Astrocyte of the cerebellum (primary cell): ENCODE results near the gene BACH2.

Source experiments
- DNase-seq: peaks from one replicate; pipeline ENCODE4 v3.0.0-alpha.2; 2011; ENCODE audit warnings: low read depth
- H3K4me3 ChIP-seq: 2 replicates; pipeline ENCODE4 v1.5.1; 2011; ENCODE audit warnings: mild to moderate bottlenecking, low read depth, low read length, moderate library complexity
- in situ Hi-C: cut with HindIII; loops from 2 replicates; pipeline ENCODE4 v1.10.0; 2017; ENCODE audit warnings: low sequenced_read_pairs
- TF ChIP-seq, protein P1 (sequence below): IDR thresholded peaks from 2 replicates; pipeline ENCODE4 v1.5.1; 2012; ENCODE audit warnings: low read length, low read depth, moderate library complexity, mild to moderate bottlenecking; ENCODE audit errors: missing control alignments

BACH2 gene

DNA sequence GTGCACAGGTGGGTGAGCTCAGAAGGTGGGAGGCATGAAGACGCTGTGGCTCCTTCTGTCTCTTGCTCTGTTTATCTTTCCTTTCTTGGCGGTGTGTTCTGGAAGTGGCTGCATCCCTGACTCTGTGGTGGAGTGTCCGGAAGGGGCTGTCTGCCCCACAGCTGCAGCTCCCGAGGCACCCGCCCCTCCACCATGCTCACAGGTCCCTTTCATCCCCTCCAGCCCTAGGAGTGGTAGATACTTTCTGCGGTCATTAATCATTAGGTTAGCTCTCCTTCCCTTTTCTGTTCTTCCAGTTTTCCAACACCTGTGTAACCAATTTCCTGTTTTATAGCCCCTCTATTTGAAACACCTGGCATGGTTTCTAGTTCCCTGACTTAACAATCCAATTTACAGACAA lies 336.8 kb downstream of the BACH2 start:
- TF ChIP-seq, protein P1, sequence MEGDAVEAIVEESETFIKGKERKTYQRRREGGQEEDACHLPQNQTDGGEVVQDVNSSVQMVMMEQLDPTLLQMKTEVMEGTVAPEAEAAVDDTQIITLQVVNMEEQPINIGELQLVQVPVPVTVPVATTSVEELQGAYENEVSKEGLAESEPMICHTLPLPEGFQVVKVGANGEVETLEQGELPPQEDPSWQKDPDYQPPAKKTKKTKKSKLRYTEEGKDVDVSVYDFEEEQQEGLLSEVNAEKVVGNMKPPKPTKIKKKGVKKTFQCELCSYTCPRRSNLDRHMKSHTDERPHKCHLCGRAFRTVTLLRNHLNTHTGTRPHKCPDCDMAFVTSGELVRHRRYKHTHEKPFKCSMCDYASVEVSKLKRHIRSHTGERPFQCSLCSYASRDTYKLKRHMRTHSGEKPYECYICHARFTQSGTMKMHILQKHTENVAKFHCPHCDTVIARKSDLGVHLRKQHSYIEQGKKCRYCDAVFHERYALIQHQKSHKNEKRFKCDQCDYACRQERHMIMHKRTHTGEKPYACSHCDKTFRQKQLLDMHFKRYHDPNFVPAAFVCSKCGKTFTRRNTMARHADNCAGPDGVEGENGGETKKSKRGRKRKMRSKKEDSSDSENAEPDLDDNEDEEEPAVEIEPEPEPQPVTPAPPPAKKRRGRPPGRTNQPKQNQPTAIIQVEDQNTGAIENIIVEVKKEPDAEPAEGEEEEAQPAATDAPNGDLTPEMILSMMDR = no peak
- in situ Hi-C loops = loop anchor here (25.0 kb wide), 1 partner anchor 527 kb away; no protein-coding TSS in a partner anchor
- no peak for DNase-seq
- no peak overlapping the region for H3K4me3 ChIP-seq

DNA sequence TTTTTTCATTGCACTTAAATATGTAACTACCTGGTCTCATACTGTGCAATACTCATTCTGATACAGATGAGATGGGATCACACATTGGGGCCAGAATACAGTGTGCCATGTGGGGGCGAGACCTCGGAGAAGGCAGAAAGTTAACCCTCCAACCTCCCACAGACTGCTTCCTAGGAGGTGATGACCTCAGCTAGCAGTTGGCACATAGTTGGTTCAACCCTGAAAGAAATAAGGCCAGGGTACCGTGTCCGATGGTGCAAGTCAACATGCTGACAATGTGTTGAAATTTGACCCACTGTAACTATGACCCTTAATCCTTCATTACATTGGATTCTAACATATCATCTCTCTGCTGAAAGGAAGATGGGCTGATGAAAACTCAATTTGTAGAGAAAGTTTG lies 340.5 kb downstream of the BACH2 start:
- in situ Hi-C loops = loop anchor here (25.0 kb wide), 1 partner anchor 531 kb away; no protein-coding TSS in a partner anchor
- H3K4me3 ChIP-seq = no peak overlapping the region
- DNase-seq = no peak
- TF ChIP-seq, protein P1 = no peak

DNA sequence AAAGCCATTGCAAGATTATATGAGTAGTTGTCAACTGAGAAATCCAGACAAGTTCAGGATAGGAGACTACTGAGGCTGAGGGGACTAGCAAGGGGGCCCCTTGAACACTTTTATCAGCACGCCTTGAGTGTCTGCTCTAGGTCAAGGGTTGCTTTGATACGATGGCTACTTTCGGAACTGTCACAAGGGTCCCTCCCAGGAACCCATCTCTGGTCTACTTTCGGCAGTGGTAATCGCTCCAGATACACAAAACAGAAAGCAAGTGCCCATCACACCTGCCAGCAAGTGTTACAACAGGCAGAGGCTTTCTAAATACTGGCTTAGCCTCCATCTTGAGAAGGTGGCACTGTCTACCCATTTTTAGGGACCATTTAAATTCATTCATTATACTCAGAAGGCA lies 341.3 kb downstream of the BACH2 start:
- no peak for DNase-seq
- TF ChIP-seq, protein P1 = no peak
- no peak overlapping the region for H3K4me3 ChIP-seq
- in situ Hi-C loops = loop anchor here (25.0 kb wide), 1 partner anchor 532 kb away; no protein-coding TSS in a partner anchor

DNA sequence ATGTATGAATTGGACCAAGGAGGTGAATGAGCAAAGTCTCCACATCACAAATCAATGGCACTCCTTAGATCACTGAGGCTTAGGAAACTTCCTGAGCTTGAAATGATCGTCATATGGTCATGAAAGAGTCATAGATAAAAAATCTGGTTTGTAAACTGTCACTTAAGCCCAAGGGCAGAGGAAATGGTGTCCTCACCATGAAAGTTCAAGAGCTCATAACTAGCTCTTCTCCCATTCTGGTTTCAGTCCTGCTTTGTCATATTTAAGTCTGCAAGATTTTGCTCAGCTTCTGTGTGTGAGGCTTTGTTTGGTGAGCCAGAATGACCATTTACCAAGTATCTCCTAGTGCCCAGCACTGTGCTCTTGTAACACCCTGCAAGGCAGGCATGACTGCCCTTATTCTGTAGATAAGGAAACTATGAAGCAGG lies 341.9 kb downstream of the BACH2 start:
- in situ Hi-C loops = loop anchor here (25.0 kb wide), 1 partner anchor 533 kb away; no protein-coding TSS in a partner anchor
- DNase-seq = no peak
- TF ChIP-seq, protein P1 = no peak
- no peak overlapping the region for H3K4me3 ChIP-seq

DNA sequence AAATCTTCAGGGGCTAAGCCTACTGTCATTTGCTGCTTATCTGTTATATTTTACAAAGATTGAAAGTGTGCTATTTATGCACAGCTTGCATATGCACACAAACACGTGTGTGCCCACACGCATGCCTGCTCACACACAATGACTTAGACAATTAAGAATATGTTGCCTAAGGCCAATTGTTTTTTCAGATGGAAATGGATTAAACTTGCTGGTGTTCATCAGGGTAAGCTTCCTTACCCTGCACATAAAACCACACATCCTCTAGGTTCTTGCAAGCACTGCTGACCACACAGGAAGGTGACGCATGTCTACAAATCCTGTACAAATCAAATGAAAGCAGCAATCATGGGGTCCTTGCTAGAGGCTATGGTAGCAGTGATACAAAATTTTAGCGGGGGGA lies 344.0 kb downstream of the BACH2 start:
- no peak overlapping the region for H3K4me3 ChIP-seq
- TF ChIP-seq, protein P1 = no peak
- in situ Hi-C loops = loop anchor here (25.0 kb wide), 1 partner anchor 535 kb away; no protein-coding TSS in a partner anchor
- DNase-seq = peak; percentile 86

DNA sequence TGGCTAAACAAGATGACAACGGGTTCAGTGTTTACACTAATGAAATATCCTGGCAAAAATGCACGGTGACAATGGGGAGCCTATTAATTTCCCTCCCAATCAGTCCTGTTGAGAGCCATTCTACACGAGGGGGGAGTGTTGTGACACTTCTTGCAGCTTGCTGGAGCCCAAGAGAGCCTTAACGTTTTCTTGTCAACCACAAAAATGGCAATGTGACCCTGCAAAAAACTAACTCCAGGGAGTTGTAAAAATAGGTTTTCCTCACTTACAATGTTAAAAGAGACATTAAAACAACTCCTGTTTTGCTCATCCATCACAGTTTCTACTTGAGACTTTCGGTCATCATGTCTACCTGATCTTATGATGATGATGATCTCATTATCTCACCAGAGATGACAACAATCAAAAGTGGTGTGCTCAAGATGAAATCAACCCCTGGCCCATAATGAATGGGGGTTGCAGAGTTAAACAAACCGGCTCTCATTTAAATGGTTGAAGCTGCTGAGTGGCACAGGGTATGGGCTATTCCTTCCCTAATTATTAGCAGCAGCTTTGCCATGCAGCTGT lies 344.5 kb downstream of the BACH2 start:
- H3K4me3 ChIP-seq = no peak overlapping the region
- in situ Hi-C loops = loop anchor here (25.0 kb wide), 1 partner anchor 535 kb away; no protein-coding TSS in a partner anchor
- DNase-seq = no peak
- TF ChIP-seq, protein P1 = no peak
